Activated T-cell treated with anti-CD3 and anti-CD28 coated beads for 24 hours (primary cell): ENCODE results near the gene ANKRD45.
"Not testable (repeated sequence)": the region's sequence is repeated elsewhere in the genome, so short reads cannot be mapped to it uniquely, and the experiment has no call there.

Source experiments
- DNase-seq: peaks from one replicate; pipeline ENCODE4 v3.0.0-alpha.2; 2020; ENCODE audit warnings: low read depth

The ANKRD45 gene

GRCh38 chr1:173642450-173643139 lies 27.1 kb downstream of the ANKRD45 start:
- DNase-seq: not testable (repeated sequence)

GRCh38 chr1:173639102-173639501 lies 30.5 kb downstream of the ANKRD45 start:
- no peak for DNase-seq

- DNase-seq: no peak
Observed at GRCh38 chr1:173638043-173639021, 31.3 kb downstream of the ANKRD45 start.

- DNase-seq: not testable (repeated sequence)
Observed at GRCh38 chr1:173637236-173638042, 32.2 kb downstream of the ANKRD45 start.

- DNase-seq: no peak
Observed at GRCh38 chr1:173635116-173635515, 34.5 kb downstream of the ANKRD45 start, which contains the start of gene TEX50. Gene TEX50 (plus strand): TSS chr1:173635338. CDS start chr1:173635522, 184 bp downstream.

GRCh38 chr1:173628888-173629287 lies 40.8 kb downstream of the ANKRD45 start:
- no peak for DNase-seq

GRCh38 chr1:173627269-173627668 lies 42.4 kb downstream of the ANKRD45 start:
- DNase-seq: no peak

GRCh38 chr1:173616859-173617258 lies 52.8 kb downstream of the ANKRD45 start:
- no peak for DNase-seq

- not testable (repeated sequence) for DNase-seq
Observed at GRCh38 chr1:173613086-173613485, 56.6 kb downstream of the ANKRD45 start.

- no peak for DNase-seq
Observed at GRCh38 chr1:173608503-173609216, 61.0 kb downstream of the ANKRD45 start.

- no peak for DNase-seq
Observed at GRCh38 chr1:173603056-173603591, 66.5 kb downstream of the ANKRD45 start, which contains the start of gene SLC9C2. Gene SLC9C2 (minus strand): TSS chr1:173603072. CDS start chr1:173601776, 1,296 bp downstream.

GRCh38 chr1:173601588-173601987 lies 68.1 kb downstream of the ANKRD45 start:
- no peak for DNase-seq

GRCh38 chr1:173596097-173596825 lies 73.4 kb downstream of the ANKRD45 start:
- no peak for DNase-seq

- DNase-seq: not testable (repeated sequence)
Observed at GRCh38 chr1:173591138-173591537, 78.5 kb downstream of the ANKRD45 start.

GRCh38 chr1:173590557-173590956 lies 79.1 kb downstream of the ANKRD45 start:
- DNase-seq: no peak

GRCh38 chr1:173581383-173582079 lies 88.1 kb downstream of the ANKRD45 start:
- no peak for DNase-seq

- DNase-seq: no peak
Observed at GRCh38 chr1:173580658-173581057, 89.0 kb downstream of the ANKRD45 start.

- DNase-seq: no peak
Observed at GRCh38 chr1:173580071-173580470, 89.6 kb downstream of the ANKRD45 start.

- DNase-seq: no peak
Observed at GRCh38 chr1:173573596-173573995, 96.1 kb downstream of the ANKRD45 start.
